Liver (tissue), 9 donors: Measurements from ENCODE around the gene FAM216B. TPM values are rescaled to one million over a fixed set of nuclear protein-coding genes. Genes with fewer than 3 reads are reported as not detected.

ENCODE experiments used
- DNase-seq: peaks from one replicate; pipeline ENCODE4 v3.0.0-alpha.2; 2017; ENCODE audit warnings: low spot score
- H3K27ac ChIP-seq, 2 donors: one replicate each; pipeline ENCODE4 v1.7.0; 2013; ENCODE audit warnings: inconsistent platforms in 2 of 2, low read length in 2 of 2, control low read depth in 1 of 2, low read depth in 1 of 2, mild to moderate bottlenecking in 1 of 2
- H3K27me3 ChIP-seq, 4 donors: one replicate each; pipeline versions ENCODE4 v1.6.1 to v1.7.0; 2013; ENCODE audit warnings: low read length in 3 of 4, inconsistent platforms in 1 of 4, mild to moderate bottlenecking in 1 of 4, moderate library complexity in 1 of 4; ENCODE audit not compliant: control insufficient read depth in 4 of 4, insufficient read depth in 4 of 4
- H3K36me3 ChIP-seq, 4 donors: one replicate each; pipeline versions ENCODE4 v1.6.1 to v1.7.0; 2013; ENCODE audit warnings: low read length in 3 of 4, mild to moderate bottlenecking in 3 of 4, low read depth in 1 of 4, moderate library complexity in 1 of 4; ENCODE audit not compliant: control insufficient read depth in 4 of 4, insufficient read depth in 3 of 4
- H3K4me1 ChIP-seq, 4 donors: one replicate each; pipeline versions ENCODE4 v1.6.1 to v1.7.0; 2013; ENCODE audit warnings: low read length in 3 of 4, mild to moderate bottlenecking in 3 of 4, moderate library complexity in 1 of 4; ENCODE audit not compliant: control insufficient read depth in 4 of 4, insufficient read depth in 4 of 4
- H3K4me3 ChIP-seq, 3 donors: one replicate each; pipeline versions ENCODE4 v1.6.1 to v1.7.0; 2013; ENCODE audit warnings: low read length in 3 of 3, control low read depth in 1 of 3, low read depth in 1 of 3, mild to moderate bottlenecking in 1 of 3
- H3K9ac ChIP-seq, 2 donors: one replicate each; pipeline ENCODE4 v1.7.0; 2013; ENCODE audit warnings: low read length in 2 of 2, mild to moderate bottlenecking in 2 of 2, moderate library complexity in 2 of 2, control low read depth in 1 of 2, low read depth in 1 of 2
- H3K9me3 ChIP-seq, 4 donors: one replicate each; pipeline versions ENCODE4 v1.6.1 to v1.7.0; 2013; ENCODE audit warnings: low read length in 3 of 4; ENCODE audit not compliant: control insufficient read depth in 4 of 4
- EGR1 ChIP-seq, 2 donors: IDR thresholded peaks; 2 replicates each; pipeline ENCODE4 v1.6.1; 2016 to 2018; ENCODE audit warnings: antibody characterized with exemption in 2 of 2, low read depth in 2 of 2
- FOXA1 ChIP-seq: IDR thresholded peaks from 2 replicates; pipeline ENCODE4 v1.6.1; 2016; ENCODE audit warnings: antibody characterized with exemption
- FOXA2 ChIP-seq: IDR thresholded peaks from 2 replicates; pipeline ENCODE4 v1.6.1; 2016; ENCODE audit warnings: antibody characterized with exemption
- GABPA ChIP-seq, 2 donors: IDR thresholded peaks in 1 of 2; conservative IDR thresholded peaks in 1 of 2; 2 replicates each; pipeline ENCODE4 v1.6.1; 2016; ENCODE audit warnings: antibody characterized with exemption in 2 of 2, mild to moderate bottlenecking in 1 of 2, moderate library complexity in 1 of 2
- HNF4A ChIP-seq, 2 donors: conservative IDR thresholded peaks; 2 replicates each; pipeline ENCODE4 v1.6.1; 2016; ENCODE audit warnings: antibody characterized with exemption in 2 of 2, mild to moderate bottlenecking in 2 of 2
- HNF4G ChIP-seq: IDR thresholded peaks from 2 replicates; pipeline ENCODE4 v1.6.1; 2016; ENCODE audit warnings: antibody characterized with exemption
- JUND ChIP-seq, 2 donors: IDR thresholded peaks; 2 replicates each; pipeline ENCODE4 v1.6.1; 2016; ENCODE audit warnings: antibody characterized with exemption in 2 of 2
- NR2F2 ChIP-seq: IDR thresholded peaks from 2 replicates; pipeline ENCODE4 v1.6.1; 2016; ENCODE audit warnings: antibody characterized with exemption
- RAD21 ChIP-seq, 2 donors: IDR thresholded peaks; 2 replicates each; pipeline ENCODE4 v1.6.1; 2016; ENCODE audit warnings: antibody characterized with exemption in 2 of 2, mild to moderate bottlenecking in 2 of 2
- RXRA ChIP-seq, 2 donors: IDR thresholded peaks; 2 replicates each; pipeline ENCODE4 v1.6.1; 2017 to 2018; ENCODE audit warnings: antibody characterized with exemption in 2 of 2, mild to moderate bottlenecking in 1 of 2
- TAF1 ChIP-seq: conservative IDR thresholded peaks from 2 replicates; pipeline ENCODE4 v1.6.1; 2016; ENCODE audit warnings: antibody characterized with exemption, mild to moderate bottlenecking
- YY1 ChIP-seq: IDR thresholded peaks from 2 replicates; pipeline ENCODE4 v1.6.1; 2016; ENCODE audit warnings: antibody characterized with exemption, mild to moderate bottlenecking
- WGBS: extraction: QIAGEN DNeasy Blood & Tissue Kit; methylation state at CpG from one replicate; pipeline ENCODE4 v1.1.7; 2013; 5-methylcytosine and 5-hydroxymethylcytosine counted together
- polyA plus RNA-seq, 2 donors: library from polyadenylated mRNA; stranded (reverse) in 1 of 2; unstranded in 1 of 2; fragments of 200-250 nt in 1 of 2; fragments of >200 nt in 1 of 2; fragmentation: Nextera tagmentation in 1 of 2; extraction: Ambion mirVana in 1 of 2; gene quantifications; one replicate each; pipeline versions ENCODE4 v1.2.1 to v1.2.3, GENCODE V29; 2013 to 2015
- total RNA-seq, 2 donors: library from RNA; depleted of rRNA; stranded (reverse); fragments of >200 nt; gene quantifications; one replicate each; pipeline ENCODE4 v1.2.3, GENCODE V29; 2014
- TF ChIP-seq, protein P1 (sequence below): IDR thresholded peaks from 2 replicates; pipeline ENCODE4 v1.6.1; 2016; ENCODE audit warnings: antibody characterized with exemption
- TF ChIP-seq, protein P2 (sequence below): IDR thresholded peaks from 2 replicates; pipeline ENCODE4 v1.6.1; 2016; ENCODE audit warnings: antibody characterized with exemption
- TF ChIP-seq, protein P3 (sequence below): IDR thresholded peaks from 2 replicates; pipeline ENCODE4 v1.6.1; 2016; ENCODE audit warnings: antibody characterized with exemption, mild to moderate bottlenecking
- TF ChIP-seq, protein P4 (sequence below): IDR thresholded peaks from 2 replicates; pipeline ENCODE4 v1.6.1; 2016; ENCODE audit warnings: antibody characterized with exemption
- TF ChIP-seq, protein P5 (sequence below): fragments of 150-350 bp; IDR thresholded peaks from 2 replicates; pipeline ENCODE4 v1.5.1; 2017; ENCODE audit warnings: improper control_type of control experiment, low read depth, low read length; ENCODE audit not compliant: missing input control
- donor health status: healthy.
- donor health status: healthy.
- donor health status: healthy.
- donor health status: healthy.
- donor health status: healthy.

Gene FAM216B
- total RNA-seq (not detected), polyA plus RNA-seq (not detected)

DNA sequence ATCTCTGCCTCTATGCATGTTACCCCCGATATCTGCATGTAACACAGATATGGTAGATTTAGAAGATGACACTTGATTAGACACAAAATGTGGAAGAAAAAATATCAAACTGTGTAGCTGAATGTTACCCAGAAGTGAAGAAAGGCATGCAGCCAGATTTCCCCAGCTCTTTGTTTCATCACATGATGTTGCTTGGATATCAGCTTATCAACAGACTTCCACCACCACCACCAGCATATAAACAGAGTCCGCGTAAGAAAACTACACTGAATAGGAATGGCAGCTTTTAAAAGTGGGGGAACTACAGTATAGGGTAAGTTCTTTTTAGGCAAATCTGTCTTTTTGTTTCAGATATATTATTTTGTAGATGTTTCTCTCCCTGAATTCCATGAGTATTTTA lies at the start of gene FAM216B:
Gene FAM216B, plus strand, starts transcription at position 233 of the 400 bp plus-strand sequence. CDS start 2,484 bp downstream, outside the sequence.
- no peaks in the 10 kb centered on the region for H3K4me1 ChIP-seq
- H3K27me3 ChIP-seq: peaks cover 0 to 8% (median 0%) of the 10 kb centered on the region in 4 donors
- H3K36me3 ChIP-seq: no peaks in the 10 kb centered on the region
- WGBS: 73% methylated on average over 3 of the region's 3 CpGs
- H3K4me3 ChIP-seq: no peak within 1 kb of the TSS
- no peak for DNase-seq
- H3K9ac ChIP-seq: no peak within 1 kb of the TSS
- H3K9me3 ChIP-seq: no peaks in the 10 kb centered on the region
- H3K27ac ChIP-seq: no peak within 1 kb of the TSS
- TF ChIP-seq, protein P1, sequence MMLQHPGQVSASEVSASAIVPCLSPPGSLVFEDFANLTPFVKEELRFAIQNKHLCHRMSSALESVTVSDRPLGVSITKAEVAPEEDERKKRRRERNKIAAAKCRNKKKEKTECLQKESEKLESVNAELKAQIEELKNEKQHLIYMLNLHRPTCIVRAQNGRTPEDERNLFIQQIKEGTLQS: no peak
- TF ChIP-seq RAD21 (IDR thresholded peaks at IDR 0.05) (no peak), FOXA2 (no peak), EGR1 (IDR thresholded peaks at IDR 0.05; ENCODE audit: low read depth in 2 of 2) (no peak), RXRA (IDR thresholded peaks at IDR 0.05) (no peak), GABPA (IDR thresholded peaks at IDR 0.05 in 1 of 2, conservative IDR thresholded peaks at IDR 0.05 in 1 of 2) (no peak), JUND (IDR thresholded peaks at IDR 0.05) (no peak), HNF4A (conservative IDR thresholded peaks at IDR 0.05) (no peak), TAF1 (no peak), FOXA1 (no peak), YY1 (no peak), HNF4G (no peak)
- TF ChIP-seq, protein P2, sequence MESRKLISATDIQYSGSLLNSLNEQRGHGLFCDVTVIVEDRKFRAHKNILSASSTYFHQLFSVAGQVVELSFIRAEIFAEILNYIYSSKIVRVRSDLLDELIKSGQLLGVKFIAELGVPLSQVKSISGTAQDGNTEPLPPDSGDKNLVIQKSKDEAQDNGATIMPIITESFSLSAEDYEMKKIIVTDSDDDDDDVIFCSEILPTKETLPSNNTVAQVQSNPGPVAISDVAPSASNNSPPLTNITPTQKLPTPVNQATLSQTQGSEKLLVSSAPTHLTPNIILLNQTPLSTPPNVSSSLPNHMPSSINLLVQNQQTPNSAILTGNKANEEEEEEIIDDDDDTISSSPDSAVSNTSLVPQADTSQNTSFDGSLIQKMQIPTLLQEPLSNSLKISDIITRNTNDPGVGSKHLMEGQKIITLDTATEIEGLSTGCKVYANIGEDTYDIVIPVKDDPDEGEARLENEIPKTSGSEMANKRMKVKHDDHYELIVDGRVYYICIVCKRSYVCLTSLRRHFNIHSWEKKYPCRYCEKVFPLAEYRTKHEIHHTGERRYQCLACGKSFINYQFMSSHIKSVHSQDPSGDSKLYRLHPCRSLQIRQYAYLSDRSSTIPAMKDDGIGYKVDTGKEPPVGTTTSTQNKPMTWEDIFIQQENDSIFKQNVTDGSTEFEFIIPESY: no peak
- TF ChIP-seq, protein P3, sequence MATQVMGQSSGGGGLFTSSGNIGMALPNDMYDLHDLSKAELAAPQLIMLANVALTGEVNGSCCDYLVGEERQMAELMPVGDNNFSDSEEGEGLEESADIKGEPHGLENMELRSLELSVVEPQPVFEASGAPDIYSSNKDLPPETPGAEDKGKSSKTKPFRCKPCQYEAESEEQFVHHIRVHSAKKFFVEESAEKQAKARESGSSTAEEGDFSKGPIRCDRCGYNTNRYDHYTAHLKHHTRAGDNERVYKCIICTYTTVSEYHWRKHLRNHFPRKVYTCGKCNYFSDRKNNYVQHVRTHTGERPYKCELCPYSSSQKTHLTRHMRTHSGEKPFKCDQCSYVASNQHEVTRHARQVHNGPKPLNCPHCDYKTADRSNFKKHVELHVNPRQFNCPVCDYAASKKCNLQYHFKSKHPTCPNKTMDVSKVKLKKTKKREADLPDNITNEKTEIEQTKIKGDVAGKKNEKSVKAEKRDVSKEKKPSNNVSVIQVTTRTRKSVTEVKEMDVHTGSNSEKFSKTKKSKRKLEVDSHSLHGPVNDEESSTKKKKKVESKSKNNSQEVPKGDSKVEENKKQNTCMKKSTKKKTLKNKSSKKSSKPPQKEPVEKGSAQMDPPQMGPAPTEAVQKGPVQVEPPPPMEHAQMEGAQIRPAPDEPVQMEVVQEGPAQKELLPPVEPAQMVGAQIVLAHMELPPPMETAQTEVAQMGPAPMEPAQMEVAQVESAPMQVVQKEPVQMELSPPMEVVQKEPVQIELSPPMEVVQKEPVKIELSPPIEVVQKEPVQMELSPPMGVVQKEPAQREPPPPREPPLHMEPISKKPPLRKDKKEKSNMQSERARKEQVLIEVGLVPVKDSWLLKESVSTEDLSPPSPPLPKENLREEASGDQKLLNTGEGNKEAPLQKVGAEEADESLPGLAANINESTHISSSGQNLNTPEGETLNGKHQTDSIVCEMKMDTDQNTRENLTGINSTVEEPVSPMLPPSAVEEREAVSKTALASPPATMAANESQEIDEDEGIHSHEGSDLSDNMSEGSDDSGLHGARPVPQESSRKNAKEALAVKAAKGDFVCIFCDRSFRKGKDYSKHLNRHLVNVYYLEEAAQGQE: no peak
- TF ChIP-seq, protein P4, sequence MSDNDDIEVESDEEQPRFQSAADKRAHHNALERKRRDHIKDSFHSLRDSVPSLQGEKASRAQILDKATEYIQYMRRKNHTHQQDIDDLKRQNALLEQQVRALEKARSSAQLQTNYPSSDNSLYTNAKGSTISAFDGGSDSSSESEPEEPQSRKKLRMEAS: no peak
- TF ChIP-seq, protein P5, sequence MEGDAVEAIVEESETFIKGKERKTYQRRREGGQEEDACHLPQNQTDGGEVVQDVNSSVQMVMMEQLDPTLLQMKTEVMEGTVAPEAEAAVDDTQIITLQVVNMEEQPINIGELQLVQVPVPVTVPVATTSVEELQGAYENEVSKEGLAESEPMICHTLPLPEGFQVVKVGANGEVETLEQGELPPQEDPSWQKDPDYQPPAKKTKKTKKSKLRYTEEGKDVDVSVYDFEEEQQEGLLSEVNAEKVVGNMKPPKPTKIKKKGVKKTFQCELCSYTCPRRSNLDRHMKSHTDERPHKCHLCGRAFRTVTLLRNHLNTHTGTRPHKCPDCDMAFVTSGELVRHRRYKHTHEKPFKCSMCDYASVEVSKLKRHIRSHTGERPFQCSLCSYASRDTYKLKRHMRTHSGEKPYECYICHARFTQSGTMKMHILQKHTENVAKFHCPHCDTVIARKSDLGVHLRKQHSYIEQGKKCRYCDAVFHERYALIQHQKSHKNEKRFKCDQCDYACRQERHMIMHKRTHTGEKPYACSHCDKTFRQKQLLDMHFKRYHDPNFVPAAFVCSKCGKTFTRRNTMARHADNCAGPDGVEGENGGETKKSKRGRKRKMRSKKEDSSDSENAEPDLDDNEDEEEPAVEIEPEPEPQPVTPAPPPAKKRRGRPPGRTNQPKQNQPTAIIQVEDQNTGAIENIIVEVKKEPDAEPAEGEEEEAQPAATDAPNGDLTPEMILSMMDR: no peak

DNA sequence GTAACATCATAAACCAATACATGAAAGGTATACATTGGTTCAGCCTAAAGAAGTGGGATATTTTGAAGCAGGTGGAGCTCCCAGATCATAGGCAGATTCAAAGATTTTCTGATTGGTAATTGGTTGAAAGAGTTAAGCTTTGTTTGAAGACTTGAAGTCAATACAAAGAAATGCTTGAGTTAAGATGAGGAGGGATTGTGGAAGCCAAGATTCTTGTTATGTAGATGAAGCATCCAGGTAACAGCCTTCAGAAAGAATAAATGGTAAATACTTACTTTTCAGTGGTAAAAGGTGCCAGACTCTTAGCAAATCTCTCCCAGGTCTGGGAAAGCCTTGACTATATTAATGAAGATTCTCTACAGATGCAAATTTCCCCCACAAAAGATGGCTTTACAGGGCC lies 49.3 kb upstream of the FAM216B start:
- H3K36me3 ChIP-seq: no peaks in the 10 kb centered on the region
- DNase-seq: no peak
- H3K9me3 ChIP-seq: no peaks in the 10 kb centered on the region
- H3K4me3 ChIP-seq: no peak overlapping the region
- no peak overlapping the region for H3K27ac ChIP-seq
- H3K27me3 ChIP-seq: peaks cover 0 to 4% (median 0%) of the 10 kb centered on the region in 4 donors
- no peaks in the 10 kb centered on the region for H3K4me1 ChIP-seq
- H3K9ac ChIP-seq: no peak overlapping the region
- no peak for TF ChIP-seq NR2F2
- no peak for TF ChIP-seq JUND (IDR thresholded peaks at IDR 0.05)
- TF ChIP-seq FOXA1: no peak
- TF ChIP-seq, protein P3: no peak
- no peak for TF ChIP-seq HNF4A (conservative IDR thresholded peaks at IDR 0.05)
- TF ChIP-seq, protein P2: no peak
